OCI-LY1 (cell line): ENCODE results near the gene CD70.

Source experiments
- H2AFZ ChIP-seq: fragments of 200-600 bp; sonication (generic), shearing (Covaris generic); 2 replicates; pipeline ENCODE4 v1.6.0; 2014; ENCODE audit warnings: antibody characterized with exemption, mild to moderate bottlenecking, low read length
- H3F3A ChIP-seq: fragments of 200-600 bp; sonication (generic), shearing (Covaris generic); 2 replicates; pipeline ENCODE4 v1.6.0; 2014; ENCODE audit warnings: mild to moderate bottlenecking, antibody characterized with exemption, low read length, moderate library complexity; ENCODE audit not compliant: insufficient read depth
- H3K27ac ChIP-seq: fragments of 200-600 bp; sonication (generic); 2 replicates; pipeline ENCODE4 v1.5.1; 2014; ENCODE audit warnings: low read length, mixed run types, mild to moderate bottlenecking, low read depth; ENCODE audit not compliant: poor library complexity, severe bottlenecking
- H3K27me3 ChIP-seq: fragments of 200-600 bp; sonication (generic); 2 replicates; pipeline ENCODE4 v1.6.0; 2014; ENCODE audit warnings: antibody characterized with exemption, mild to moderate bottlenecking, low read length, moderate library complexity; ENCODE audit not compliant: insufficient read depth
- H3K36me3 ChIP-seq: fragments of 200-600 bp; sonication (generic); 2 replicates; pipeline ENCODE4 v1.6.1; 2014; ENCODE audit warnings: mild to moderate bottlenecking, antibody characterized with exemption, low read length, moderate library complexity, mixed read lengths; ENCODE audit not compliant: insufficient read depth
- H3K4me1 ChIP-seq: fragments of 200-600 bp; sonication (generic); 2 replicates; pipeline ENCODE4 v1.5.1; 2014; ENCODE audit warnings: mild to moderate bottlenecking, low read length, moderate library complexity; ENCODE audit not compliant: insufficient read depth, severe bottlenecking
- H3K4me2 ChIP-seq: fragments of 200-600 bp; sonication (generic), shearing (Covaris generic); 2 replicates; pipeline ENCODE4 v1.6.1; 2014; ENCODE audit warnings: low read length
- H3K4me3 ChIP-seq: fragments of 200-600 bp; sonication (generic); 2 replicates; pipeline ENCODE4 v1.5.1; 2014; ENCODE audit warnings: low read length, low read depth, mild to moderate bottlenecking, mixed read lengths; ENCODE audit not compliant: poor library complexity, severe bottlenecking
- H3K79me2 ChIP-seq: fragments of 200-600 bp; shearing (Covaris generic); 2 replicates; pipeline ENCODE4 v1.6.1; 2016; ENCODE audit warnings: mixed run types, low read length, mixed read lengths; ENCODE audit not compliant: insufficient read depth
- H3K9ac ChIP-seq: fragments of 200-600 bp; sonication (generic), shearing (Covaris generic); 2 replicates; pipeline ENCODE4 v1.6.1; 2014; ENCODE audit warnings: mild to moderate bottlenecking, low read length, mixed read lengths
- H3K9me2 ChIP-seq: fragments of 200-600 bp; sonication (generic), shearing (Covaris generic); 2 replicates; pipeline ENCODE4 v1.6.1; 2014; ENCODE audit warnings: low read depth, mild to moderate bottlenecking, low read length, mixed read lengths
- H3K9me3 ChIP-seq: fragments of 200-600 bp; shearing (Covaris generic); 2 replicates; pipeline ENCODE4 v1.6.1; 2014; ENCODE audit warnings: low read length, mixed read lengths
- H4K20me1 ChIP-seq: fragments of 200-600 bp; sonication (generic), shearing (Covaris generic); 2 replicates; pipeline ENCODE4 v1.6.0; 2016; ENCODE audit warnings: mild to moderate bottlenecking, low read length; ENCODE audit not compliant: insufficient read depth
- EZH2 ChIP-seq: fragments of 200-600 bp; sonication (generic), shearing (Covaris generic); IDR thresholded peaks from 2 replicates; pipeline ENCODE4 v1.8.0; 2017; ENCODE audit warnings: borderline replicate concordance, mixed run types, mild to moderate bottlenecking, antibody characterized with exemption, low read length, moderate library complexity, mixed read lengths
- TF ChIP-seq, protein P1 (sequence below): fragments of 200-600 bp; sonication (generic), shearing (Covaris generic); IDR thresholded peaks from 2 replicates; pipeline ENCODE4 v1.5.1; 2017; ENCODE audit warnings: mild to moderate bottlenecking, antibody characterized with exemption, low read length, moderate library complexity, mixed read lengths

CD70 gene

DNA sequence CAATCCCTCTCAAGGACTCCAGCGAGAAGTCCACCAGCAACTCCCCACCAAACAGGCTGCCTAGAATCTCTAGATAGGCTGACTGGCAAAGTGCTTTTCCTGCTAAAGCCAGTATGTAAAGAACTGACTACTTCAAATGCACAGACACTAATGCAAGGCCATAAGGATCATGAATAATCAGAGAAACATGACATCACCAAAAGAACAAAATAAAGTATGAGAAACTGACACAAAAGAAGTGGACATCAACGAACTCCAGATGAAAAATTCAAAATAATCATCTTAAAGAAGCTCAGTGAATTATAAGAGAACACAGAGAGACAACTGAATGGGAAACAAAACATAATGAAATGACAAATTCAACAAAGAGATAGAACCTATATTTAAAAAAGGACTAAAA, 26.4 kb upstream of the CD70 start:
- Histone ChIP-seq H3K9me2 (no peaks in the 10 kb centered on the region), H3K27ac (no peak overlapping the region), H3K27me3 (no peaks in the 10 kb centered on the region), H3K9ac (no peak overlapping the region), H3K9me3 (peaks cover 7% of the 10 kb centered on the region; the same call in 1 of the 2 replicates), H4K20me1 (no peaks in the 10 kb centered on the region), H3K4me1 (no peaks in the 10 kb centered on the region), H3F3A (no peaks in the 10 kb centered on the region), H3K36me3 (no peaks in the 10 kb centered on the region; the same call in 1 of the 2 replicates), H3K79me2 (no peaks in the 10 kb centered on the region), H3K4me3 (no peak overlapping the region), H3K4me2 (no peak overlapping the region), H2AFZ (no peak overlapping the region)
- TF ChIP-seq, protein P1, sequence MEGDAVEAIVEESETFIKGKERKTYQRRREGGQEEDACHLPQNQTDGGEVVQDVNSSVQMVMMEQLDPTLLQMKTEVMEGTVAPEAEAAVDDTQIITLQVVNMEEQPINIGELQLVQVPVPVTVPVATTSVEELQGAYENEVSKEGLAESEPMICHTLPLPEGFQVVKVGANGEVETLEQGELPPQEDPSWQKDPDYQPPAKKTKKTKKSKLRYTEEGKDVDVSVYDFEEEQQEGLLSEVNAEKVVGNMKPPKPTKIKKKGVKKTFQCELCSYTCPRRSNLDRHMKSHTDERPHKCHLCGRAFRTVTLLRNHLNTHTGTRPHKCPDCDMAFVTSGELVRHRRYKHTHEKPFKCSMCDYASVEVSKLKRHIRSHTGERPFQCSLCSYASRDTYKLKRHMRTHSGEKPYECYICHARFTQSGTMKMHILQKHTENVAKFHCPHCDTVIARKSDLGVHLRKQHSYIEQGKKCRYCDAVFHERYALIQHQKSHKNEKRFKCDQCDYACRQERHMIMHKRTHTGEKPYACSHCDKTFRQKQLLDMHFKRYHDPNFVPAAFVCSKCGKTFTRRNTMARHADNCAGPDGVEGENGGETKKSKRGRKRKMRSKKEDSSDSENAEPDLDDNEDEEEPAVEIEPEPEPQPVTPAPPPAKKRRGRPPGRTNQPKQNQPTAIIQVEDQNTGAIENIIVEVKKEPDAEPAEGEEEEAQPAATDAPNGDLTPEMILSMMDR: no peak
- TF ChIP-seq EZH2: no peak

DNA sequence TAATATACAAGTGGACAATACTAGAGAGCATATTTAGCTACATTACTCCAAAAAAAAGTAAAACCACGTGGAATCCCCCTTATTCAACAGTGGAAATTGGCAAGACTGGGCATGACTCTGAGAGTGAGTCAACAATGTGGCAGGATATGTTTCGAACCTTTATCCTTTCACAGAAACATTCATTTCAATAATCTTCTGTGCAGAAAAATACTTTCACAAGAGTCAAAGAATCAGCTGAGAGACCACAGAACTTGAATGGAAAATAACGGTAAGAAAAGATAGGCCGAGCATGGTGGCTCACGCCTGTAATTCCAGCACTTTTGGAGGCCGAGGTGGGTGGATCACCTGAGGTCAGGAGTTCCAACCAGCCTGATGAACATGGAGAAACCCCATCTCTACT, 25.1 kb upstream of the CD70 start:
- no peak overlapping the region for H3K4me2 ChIP-seq
- H3K27ac ChIP-seq: no peak overlapping the region

DNA sequence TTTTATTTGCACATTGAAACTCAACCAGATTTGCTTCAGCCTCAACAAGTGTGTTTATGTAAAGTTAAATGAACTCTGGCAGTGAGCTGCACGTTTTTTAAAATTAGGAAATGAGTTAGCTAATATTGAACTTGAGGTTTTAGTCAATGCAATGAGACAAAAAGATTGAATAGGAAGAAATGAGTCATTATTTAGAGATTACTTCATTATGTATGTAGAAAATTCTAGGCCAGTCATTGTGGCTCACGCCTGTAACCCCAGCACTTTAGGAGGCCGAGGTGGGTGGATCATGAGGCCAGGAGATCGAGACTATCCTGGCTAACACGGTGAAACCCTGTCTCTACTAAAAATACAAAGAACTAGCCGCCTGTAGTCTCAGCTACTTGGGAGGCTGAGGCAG, 22.8 kb upstream of the CD70 start:
- Histone ChIP-seq H2AFZ (no peak overlapping the region), H3K36me3 (no peaks in the 10 kb centered on the region), H3K4me1 (peaks cover 8% of the 10 kb centered on the region), H3K27ac (no peak overlapping the region), H3K4me2 (no peak overlapping the region), H3K9ac (no peak overlapping the region), H3K79me2 (no peaks in the 10 kb centered on the region), H3K4me3 (no peak overlapping the region), H3K27me3 (no peaks in the 10 kb centered on the region), H3F3A (no peaks in the 10 kb centered on the region), H3K9me2 (no peaks in the 10 kb centered on the region), H4K20me1 (no peaks in the 10 kb centered on the region), H3K9me3 (0 out of 2 replicates have a peak, but pooled peaks cover 2% of the 10 kb centered on the region)
- TF ChIP-seq EZH2: no peak
- TF ChIP-seq, protein P1: no peak

More for the DNA sequence above, 25.1 kb upstream of the CD70 start:
- H3F3A ChIP-seq: no peaks in the 10 kb centered on the region
- H2AFZ ChIP-seq: no peak overlapping the region
- no peak overlapping the region for H3K9ac ChIP-seq
- H3K4me1 ChIP-seq: no peaks in the 10 kb centered on the region
- H3K9me2 ChIP-seq: no peaks in the 10 kb centered on the region
- no peak overlapping the region for H3K4me3 ChIP-seq
- TF ChIP-seq, protein P1: no peak
- TF ChIP-seq EZH2: no peak
- peaks cover 7% of the 10 kb centered on the region; the same call in 1 of the 2 replicates for H3K9me3 ChIP-seq
- H3K36me3 ChIP-seq: no peaks in the 10 kb centered on the region
- H3K27me3 ChIP-seq: no peaks in the 10 kb centered on the region
- no peaks in the 10 kb centered on the region for H4K20me1 ChIP-seq
- H3K79me2 ChIP-seq: no peaks in the 10 kb centered on the region
